IMR-90 (cell line): ENCODE results near the gene FBXL20. TPM values are rescaled to one million over a fixed set of nuclear protein-coding genes. Genes with fewer than 3 reads are reported as not detected.

ENCODE experiments used
- ATAC-seq: fragments of 200-7000 bp; cut with Tn5 transposase; 2 replicates; pipeline ENCODE4 v1.9.1; 2020; ENCODE audit warnings: low read depth, mild to moderate bottlenecking, moderate library complexity
- BruUV-seq: library from RNA; stranded (reverse); fragments of 400-500 nt; replicated peaks from 2 replicates; lab custom pipeline; 2021; lab: Mats Ljungman, UMichigan
- CTCF ChIA-PET: fragments of 300-600 bp; formaldehyde crosslinking; extraction: SDS; loops from one replicate; lab custom pipeline; 2021; ENCODE audit warnings: antibody characterized with exemption; lab: Yijun Ruan, JAX
- POLR2A ChIA-PET: fragments of 300-600 bp; sonication (Branson Sonifier 250); formaldehyde crosslinking; loops from one replicate; lab custom pipeline; 2022; ENCODE audit warnings: antibody characterized with exemption; ENCODE audit not compliant: unreplicated experiment; lab: Charles Lee
- DNase-seq: peaks from one replicate; pipeline ENCODE4 v3.0.0; 2013
- H2AFZ ChIP-seq: replicated peaks from 2 replicates; pipeline ENCODE3; 2013; ENCODE audit warnings: low read length, mild to moderate bottlenecking; ENCODE audit not compliant: poor library complexity
- H2AK5ac ChIP-seq: 2 replicates; pipeline ENCODE4 v1.6.1; 2013; ENCODE audit warnings: low read depth, low read length, inconsistent platforms
- H2AK9ac ChIP-seq: replicated peaks from 2 replicates; pipeline ENCODE3; 2013; ENCODE audit warnings: mild to moderate bottlenecking, low read depth, low read length, moderate library complexity; ENCODE audit not compliant: poor library complexity
- H2BK120ac ChIP-seq: 2 replicates; pipeline ENCODE4 v1.6.1; 2013; ENCODE audit warnings: low read depth, low read length, inconsistent platforms
- H2BK15ac ChIP-seq: 3 replicates; pipeline ENCODE4 v1.6.1; 2013; ENCODE audit warnings: low read depth, low read length, inconsistent platforms
- H2BK20ac ChIP-seq: 2 replicates; pipeline ENCODE4 v1.6.1; 2013; ENCODE audit warnings: low read depth, mild to moderate bottlenecking, inconsistent platforms, low read length, moderate library complexity
- H2BK5ac ChIP-seq: 2 replicates; pipeline ENCODE4 v1.6.1; 2013; ENCODE audit warnings: mild to moderate bottlenecking, low read depth, low read length, inconsistent platforms; ENCODE audit not compliant: poor library complexity, severe bottlenecking
- H3K14ac ChIP-seq: replicated peaks from 2 replicates; pipeline ENCODE4 v1.6.1; 2013; ENCODE audit warnings: low read depth, low read length, inconsistent platforms
- H3K18ac ChIP-seq: 2 replicates; pipeline ENCODE4 v1.6.1; 2013; ENCODE audit warnings: low read depth, low read length, control low read depth
- H3K23ac ChIP-seq: 2 replicates; pipeline ENCODE4 v1.6.1; 2013; ENCODE audit warnings: low read depth, low read length, inconsistent platforms
- H3K27ac ChIP-seq: 2 replicates; pipeline ENCODE4 v1.5.1; 2013; ENCODE audit warnings: mild to moderate bottlenecking, control low read depth, low read length; ENCODE audit not compliant: insufficient read depth
- H3K27me3 ChIP-seq: 2 replicates; pipeline ENCODE4 v1.6.1; 2013; ENCODE audit warnings: low read length; ENCODE audit not compliant: control insufficient read depth, insufficient read depth
- H3K36me3 ChIP-seq: 2 replicates; pipeline ENCODE4 v1.6.1; 2013; ENCODE audit warnings: low read length, mixed read lengths; ENCODE audit not compliant: control insufficient read depth, insufficient read depth
- H3K4ac ChIP-seq: 2 replicates; pipeline ENCODE4 v1.6.1; 2013; ENCODE audit warnings: low read depth, low read length, inconsistent platforms
- H3K4me1 ChIP-seq: 2 replicates; pipeline ENCODE4 v1.6.1; 2013; ENCODE audit warnings: low read length, mixed read lengths; ENCODE audit not compliant: control insufficient read depth, insufficient read depth
- H3K4me2 ChIP-seq: 2 replicates; pipeline ENCODE4 v1.6.1; 2013; ENCODE audit warnings: low read depth, mild to moderate bottlenecking, control low read depth, low read length, moderate library complexity
- H3K4me3 ChIP-seq: 2 replicates; pipeline ENCODE4 v1.5.1; 2013; ENCODE audit warnings: low read depth, mild to moderate bottlenecking, control low read depth, low read length, moderate library complexity; ENCODE audit not compliant: insufficient read depth
- H3K56ac ChIP-seq: 2 replicates; pipeline ENCODE4 v1.6.1; 2013; ENCODE audit warnings: low read length, inconsistent platforms; ENCODE audit not compliant: insufficient read depth; ENCODE audit errors: extremely low read depth
- H3K79me1 ChIP-seq, 2 experiments: 2 replicates each; pipeline ENCODE4 v1.6.1; 2013; ENCODE audit warnings: low read length in 2 of 2, inconsistent platforms in 1 of 2, low read depth in 1 of 2
- H3K9ac ChIP-seq: 2 replicates; pipeline ENCODE4 v1.6.1; 2013; ENCODE audit warnings: low read depth, low read length, control low read depth
- H3K9me1 ChIP-seq: 2 replicates; pipeline ENCODE4 v1.6.1; 2013; ENCODE audit warnings: low read length, inconsistent platforms; ENCODE audit not compliant: insufficient read depth
- H3K9me3 ChIP-seq: 2 replicates; pipeline ENCODE4 v1.6.1; 2013; ENCODE audit warnings: low read length; ENCODE audit not compliant: control insufficient read depth, insufficient read depth
- H4K20me1 ChIP-seq: 2 replicates; pipeline ENCODE4 v1.6.1; 2013; ENCODE audit warnings: low read length, inconsistent platforms; ENCODE audit not compliant: insufficient read depth
- H4K5ac ChIP-seq: 2 replicates; pipeline ENCODE4 v1.6.1; 2013; ENCODE audit warnings: mild to moderate bottlenecking, low read depth, low read length, control low read depth
- H4K8ac ChIP-seq, 2 experiments: 2 replicates each; pipeline ENCODE4 v1.6.1; 2013; ENCODE audit warnings: low read depth in 2 of 2, low read length in 2 of 2, control low read depth in 1 of 2, inconsistent platforms in 1 of 2
- H4K91ac ChIP-seq: 2 replicates; pipeline ENCODE4 v1.6.1; 2013; ENCODE audit warnings: low read depth, low read length, inconsistent platforms; ENCODE audit not compliant: insufficient read depth
- BHLHE40 ChIP-seq: fragments of 150-350 bp; IDR thresholded peaks from 2 replicates; pipeline ENCODE4 v1.6.1; 2016; ENCODE audit warnings: mild to moderate bottlenecking, low read depth, low read length
- CEBPB ChIP-seq: IDR thresholded peaks from 2 replicates; pipeline ENCODE4 v1.6.1; 2012; ENCODE audit warnings: low read depth, low read length, improper control_type of control experiment
- CHD1 ChIP-seq: IDR thresholded peaks from 2 replicates; pipeline ENCODE4 v1.6.1; 2012; ENCODE audit warnings: low read depth, low read length, improper control_type of control experiment
- CTCF ChIP-seq: conservative IDR thresholded peaks from 2 replicates; pipeline ENCODE4 v1.5.1; 2012; ENCODE audit warnings: mild to moderate bottlenecking, low read depth, low read length, improper control_type of control experiment
- ELK1 ChIP-seq: fragments of 150-350 bp; IDR thresholded peaks from 2 replicates; pipeline ENCODE4 v1.6.1; 2016; ENCODE audit warnings: low read depth, mild to moderate bottlenecking, low read length, moderate library complexity, borderline replicate concordance
- FOS ChIP-seq: fragments of 150-350 bp; IDR thresholded peaks from 2 replicates; pipeline ENCODE4 v1.6.1; 2016; ENCODE audit warnings: low read depth, low read length
- MAFK ChIP-seq: IDR thresholded peaks from 2 replicates; pipeline ENCODE4 v1.6.1; 2012; ENCODE audit warnings: low read depth, low read length, improper control_type of control experiment
- MAZ ChIP-seq: IDR thresholded peaks from 2 replicates; pipeline ENCODE4 v1.6.1; 2012; ENCODE audit warnings: low read depth, mild to moderate bottlenecking, low read length, improper control_type of control experiment, moderate library complexity, borderline replicate concordance
- MXI1 ChIP-seq: IDR thresholded peaks from 2 replicates; pipeline ENCODE4 v1.6.1; 2012; ENCODE audit warnings: low read depth, mild to moderate bottlenecking, low read length, moderate library complexity, borderline replicate concordance
- NFE2L2 ChIP-seq: fragments of 150-350 bp; IDR thresholded peaks from 2 replicates; pipeline ENCODE4 v1.6.1; 2016; ENCODE audit warnings: low read depth, mild to moderate bottlenecking, low read length
- POLR2A ChIP-seq: IDR thresholded peaks from 2 replicates; pipeline ENCODE4 v1.6.1; 2012; ENCODE audit warnings: mild to moderate bottlenecking, low read depth, low read length
- RAD21 ChIP-seq: IDR thresholded peaks from 2 replicates; pipeline ENCODE4 v1.6.1; 2012; ENCODE audit warnings: low read length, improper control_type of control experiment
- RCOR1 ChIP-seq: IDR thresholded peaks from 2 replicates; pipeline ENCODE4 v1.6.1; 2012; ENCODE audit warnings: mild to moderate bottlenecking, low read length, improper control_type of control experiment; ENCODE audit not compliant: insufficient replicate concordance
- RFX5 ChIP-seq: IDR thresholded peaks from 2 replicates; pipeline ENCODE4 v1.8.0; 2012; ENCODE audit warnings: low read depth, mild to moderate bottlenecking, low read length, moderate library complexity
- SMC3 ChIP-seq: fragments of 150-350 bp; IDR thresholded peaks from 2 replicates; pipeline ENCODE4 v1.6.1; 2016; ENCODE audit warnings: low read depth, mild to moderate bottlenecking, antibody characterized with exemption, low read length, moderate library complexity
- USF2 ChIP-seq: fragments of 150-350 bp; IDR thresholded peaks from 2 replicates; pipeline ENCODE4 v1.6.1; 2017; ENCODE audit warnings: mild to moderate bottlenecking, antibody characterized with exemption, low read length, low read depth
- WGBS, 2 experiments: methylation state at CpG; one replicate each; pipeline versions ENCODE4 v1.1.5 to v1.1.7; 2013; ENCODE audit warnings: missing lambda C conversion rate in 2 of 2; ENCODE audit not compliant: insufficient read length in 1 of 2; ENCODE audit errors: extremely low coverage in 2 of 2; 5-methylcytosine and 5-hydroxymethylcytosine counted together
- dilution Hi-C: fragments of 300-500 bp; cut with HindIII; formaldehyde crosslinking; loops from one replicate; pipeline ENCODE4 v1.14.3; 2018; ENCODE audit warnings: low sequenced_read_pairs; ENCODE audit not compliant: unreplicated experiment
- in situ Hi-C: fragments of 300-500 bp; cut with MboI; formaldehyde crosslinking; loops from 3 replicates; pipeline ENCODE4 v1.14.3; 2019; ENCODE audit warnings: low sequenced_read_pairs, inconsistent platforms, mixed read lengths
- intact Hi-C: fragments of 100-400 bp; cut with micrococcal nuclease; formaldehyde crosslinking; loops from 2 replicates; pipeline ENCODE4 v1.10.0; 2022
- polyA plus RNA-seq, 3 experiments: library from polyadenylated mRNA; depleted of rRNA; stranded (reverse); fragments of >200 nt; gene quantifications; 2 replicates each; pipeline ENCODE4 v1.2.3, GENCODE V29; 2012; ENCODE audit warnings: low replicate concordance in 1 of 3
- total RNA-seq: library from RNA; depleted of rRNA; stranded (reverse); fragments of >200 nt; gene quantifications from 2 replicates; pipeline ENCODE4 v1.2.3, GENCODE V29; 2012

The FBXL20 gene
- total and polyA plus RNA-seq, 2 of the 4 experiments (the other 2 are of a cell fraction): 4.1 to 13.8 TPM

- no TSS peak for BruUV-seq
- Histone ChIP-seq H3K9ac (no peak overlapping the region), H2BK15ac (no peak overlapping the region), H2BK120ac (no peak overlapping the region), H4K91ac (no peak overlapping the region), H3K27ac (no peak overlapping the region), H3K27me3 (no peaks in the 10 kb centered on the region), H4K8ac (no peak overlapping the region), H3K9me3 (no peaks in the 10 kb centered on the region), H2AK5ac (no peak overlapping the region), H3K18ac (no peak overlapping the region), H3K4me1 (no peaks in the 10 kb centered on the region; the same call in 1 of the 2 replicates), H3K79me1 (no peaks in the 10 kb centered on the region), H2BK20ac (no peak overlapping the region), H3K23ac (no peak overlapping the region), H3K4me3 (no peak overlapping the region), H3K9me1 (no peaks in the 10 kb centered on the region), H3K36me3 (no peaks in the 10 kb centered on the region), H3K56ac (no peak overlapping the region), H4K20me1 (no peaks in the 10 kb centered on the region), H2BK5ac (no peak overlapping the region), H3K4ac (no peak overlapping the region), H4K5ac (no peak overlapping the region), H3K14ac (no peak overlapping the region), H2AFZ (peak overlapping the region; percentile 43), H3K4me2 (no peak overlapping the region), H2AK9ac (no peak overlapping the region)
- DNase-seq (no peak), ATAC-seq (no peak)
- 75% methylated on average over 2 of the region's 8 CpGs; no CpG with 5 or more reads in 1 of the 2 experiments for WGBS, 2 experiments
- POLR2A ChIA-PET: no interaction called here
- intact Hi-C loops (loop anchor here (5.0 kb wide), 1 partner anchor 446 kb away; the partner anchor contains the start of gene PIP4K2B), in situ Hi-C loops (loop anchor here (10.0 kb wide), 1 partner anchor 258 kb away; no protein-coding TSS in a partner anchor), dilution Hi-C loops (no loop called here)
- no peak for TF ChIP-seq POLR2A
- no peak for TF ChIP-seq CHD1
- no peak for TF ChIP-seq ELK1
- TF ChIP-seq RFX5: no peak
- TF ChIP-seq MAZ: no peak
- no peak for TF ChIP-seq BHLHE40
- TF ChIP-seq RCOR1: no peak
- TF ChIP-seq USF2: no peak
- no peak for TF ChIP-seq FOS
- TF ChIP-seq RAD21: no peak
- no peak for TF ChIP-seq MXI1
- no peak for TF ChIP-seq SMC3
- TF ChIP-seq NFE2L2: no peak
- no peak for TF ChIP-seq MAFK
- TF ChIP-seq CEBPB: no peak
- TF ChIP-seq CTCF: no peak
- CTCF ChIA-PET: no interaction called here
Measured at GRCh38 chr17:39243155-39243554, 158.3 kb downstream of the FBXL20 start.
